Breast epithelium (tissue), 4 donors: Measurements from ENCODE around the gene ACKR1. TPM values are rescaled to one million over a fixed set of nuclear protein-coding genes. Genes with fewer than 3 reads are reported as not detected.

Source experiments
- DNase-seq, 2 donors: peaks; one replicate each; pipeline ENCODE4 v3.0.0-alpha.2; 2019; ENCODE audit warnings: low spot score in 2 of 2
- H3K27ac ChIP-seq, 2 donors: fragments of 200-600 bp; sonication (generic) in 1 of 2; one replicate each; pipeline ENCODE4 v1.5.1; 2016 to 2019; ENCODE audit warnings: mild to moderate bottlenecking in 1 of 2
- H3K27me3 ChIP-seq, 2 donors: fragments of 200-600 bp; sonication (generic) in 1 of 2; one replicate each; pipeline versions ENCODE4 v1.5.1 to v1.6.0; 2017 to 2019; ENCODE audit warnings: control low read depth in 1 of 2, mild to moderate bottlenecking in 1 of 2
- H3K36me3 ChIP-seq: fragments of 200-600 bp; one replicate; pipeline ENCODE4 v1.5.1; 2019
- H3K4me1 ChIP-seq, 2 donors: fragments of 200-600 bp; sonication (generic); one replicate each; pipeline ENCODE4 v1.5.1; 2016 to 2019; ENCODE audit warnings: control low read depth in 1 of 2
- H3K4me3 ChIP-seq, 3 donors: fragments of 200-600 bp; sonication (generic); 1 replicate in 2 of 3; 2 replicates in 1 of 3; pipeline ENCODE4 v1.5.1; 2016 to 2019; ENCODE audit warnings: mild to moderate bottlenecking in 3 of 3, moderate library complexity in 2 of 3
- H3K9me3 ChIP-seq, 2 donors: fragments of 200-600 bp; sonication (generic) in 1 of 2; one replicate each; pipeline ENCODE4 v1.5.1; 2016 to 2019; ENCODE audit warnings: control low read depth in 1 of 2
- CTCF ChIP-seq, 3 donors: fragments of 450-650 bp; IDR thresholded peaks; one replicate each; pipeline ENCODE4 v1.5.1; 2016 to 2017; ENCODE audit warnings: antibody characterized with exemption in 3 of 3, mild to moderate bottlenecking in 3 of 3, moderate library complexity in 3 of 3
- POLR2A ChIP-seq: fragments of 450-650 bp; IDR thresholded peaks from one replicate; pipeline ENCODE4 v1.6.1; 2016; ENCODE audit warnings: antibody characterized with exemption, mild to moderate bottlenecking, moderate library complexity
- POLR2AphosphoS5 ChIP-seq, 3 donors: sonication (generic); formaldehyde crosslinking; IDR thresholded peaks; one replicate each; pipeline ENCODE4 v1.6.1; 2017; ENCODE audit warnings: antibody characterized with exemption in 3 of 3
- intact Hi-C: fragments of 100-400 bp; cut with DNase I; formaldehyde crosslinking; loops from one replicate; pipeline ENCODE4 v1.15.1; 2023; ENCODE audit warnings: low total_unique reads
- total RNA-seq, 3 donors: library from RNA; depleted of rRNA; stranded (reverse); fragments of >200 nt; gene quantifications; one replicate each; pipeline ENCODE4 v1.1.0, GENCODE V29; 2016

ACKR1 gene
- total RNA-seq, 3 donors from 2014 or later = 32.3 to 83.2 (median 81.9) TPM

DNA sequence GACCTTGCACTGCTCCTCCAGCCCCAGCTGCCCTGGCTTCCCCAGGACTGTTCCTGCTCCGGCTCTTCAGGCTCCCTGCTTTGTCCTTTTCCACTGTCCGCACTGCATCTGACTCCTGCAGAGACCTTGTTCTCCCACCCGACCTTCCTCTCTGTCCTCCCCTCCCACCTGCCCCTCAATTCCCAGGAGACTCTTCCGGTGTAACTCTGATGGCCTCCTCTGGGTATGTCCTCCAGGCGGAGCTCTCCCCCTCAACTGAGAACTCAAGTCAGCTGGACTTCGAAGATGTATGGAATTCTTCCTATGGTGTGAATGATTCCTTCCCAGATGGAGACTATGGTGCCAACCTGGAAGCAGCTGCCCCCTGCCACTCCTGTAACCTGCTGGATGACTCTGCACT lies 550 bp downstream of the ACKR1 start:
- H3K9me3 ChIP-seq = no peaks in the 10 kb centered on the region
- H3K36me3 ChIP-seq = no peaks in the 10 kb centered on the region
- H3K4me3 ChIP-seq = peak overlapping the region; percentile 32 to 38 (median 33)
- no peak overlapping the region for H3K27ac ChIP-seq
- H3K4me1 ChIP-seq = no peaks in the 10 kb centered on the region
- DNase-seq = no peak
- intact Hi-C loops = no loop called here
- H3K27me3 ChIP-seq = peaks cover 0 to 6% of the 10 kb centered on the region in 2 donors
- TF ChIP-seq POLR2AphosphoS5 (IDR thresholded peaks at IDR 0.05) (no peak), POLR2A (no peak), CTCF (IDR thresholded peaks at IDR 0.05) (no peak)

DNA sequence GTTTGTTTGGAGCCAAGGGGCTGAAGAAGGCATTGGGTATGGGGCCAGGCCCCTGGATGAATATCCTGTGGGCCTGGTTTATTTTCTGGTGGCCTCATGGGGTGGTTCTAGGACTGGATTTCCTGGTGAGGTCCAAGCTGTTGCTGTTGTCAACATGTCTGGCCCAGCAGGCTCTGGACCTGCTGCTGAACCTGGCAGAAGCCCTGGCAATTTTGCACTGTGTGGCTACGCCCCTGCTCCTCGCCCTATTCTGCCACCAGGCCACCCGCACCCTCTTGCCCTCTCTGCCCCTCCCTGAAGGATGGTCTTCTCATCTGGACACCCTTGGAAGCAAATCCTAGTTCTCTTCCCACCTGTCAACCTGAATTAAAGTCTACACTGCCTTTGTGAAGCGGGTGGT lies 1.4 kb downstream of the ACKR1 start:
- no peak for TF ChIP-seq POLR2A
- no peak for TF ChIP-seq CTCF (IDR thresholded peaks at IDR 0.05)
- TF ChIP-seq POLR2AphosphoS5 (IDR thresholded peaks at IDR 0.05) = no peak
- no peaks in the 10 kb centered on the region for H3K4me1 ChIP-seq
- DNase-seq = no peak
- H3K4me3 ChIP-seq = peak overlapping the region; percentile 32 to 38 (median 33)
- H3K27me3 ChIP-seq = peaks cover 0 to 6% of the 10 kb centered on the region in 2 donors
- H3K36me3 ChIP-seq = no peaks in the 10 kb centered on the region
- H3K9me3 ChIP-seq = no peaks in the 10 kb centered on the region
- no peak overlapping the region for H3K27ac ChIP-seq
- intact Hi-C loops = no loop called here

GRCh38 chr1:159207080-159207479 lies 2.4 kb downstream of the ACKR1 start:
- TF ChIP-seq POLR2A (no peak), CTCF (IDR thresholded peaks at IDR 0.05) (no peak), POLR2AphosphoS5 (IDR thresholded peaks at IDR 0.05) (no peak)
- Histone ChIP-seq H3K27me3 (peaks cover 0 to 6% of the 10 kb centered on the region in 2 donors), H3K4me1 (no peaks in the 10 kb centered on the region), H3K9me3 (no peaks in the 10 kb centered on the region), H3K4me3 (peak overlapping the region in 2 of 3 donors; percentile 32 to 38), H3K36me3 (no peaks in the 10 kb centered on the region), H3K27ac (no peak overlapping the region)
- intact Hi-C loops = no loop called here
- DNase-seq = no peak

- DNase-seq = no peak
- no peaks in the 10 kb centered on the region for H3K36me3 ChIP-seq
- H3K9me3 ChIP-seq = no peaks in the 10 kb centered on the region
- H3K4me1 ChIP-seq = no peaks in the 10 kb centered on the region
- intact Hi-C loops = no loop called here
- no peak for TF ChIP-seq CTCF (IDR thresholded peaks at IDR 0.05)
- TF ChIP-seq POLR2A = no peak
- no peak for TF ChIP-seq POLR2AphosphoS5 (IDR thresholded peaks at IDR 0.05)
- H3K27ac ChIP-seq = no peak overlapping the region
- peaks cover 0 to 6% of the 10 kb centered on the region in 2 donors for H3K27me3 ChIP-seq
- peak overlapping the region in 1 of 3 donors; percentile 38 for H3K4me3 ChIP-seq
Measured at GRCh38 chr1:159207774-159208173, 3.1 kb downstream of the ACKR1 start.

GRCh38 chr1:159208175-159208825 lies 3.6 kb downstream of the ACKR1 start:
- DNase-seq = no peak
- TF ChIP-seq CTCF (IDR thresholded peaks at IDR 0.05) (no peak), POLR2A (no peak), POLR2AphosphoS5 (IDR thresholded peaks at IDR 0.05) (no peak)
- H3K36me3 ChIP-seq = no peaks in the 10 kb centered on the region
- H3K27me3 ChIP-seq = peaks cover 0 to 6% of the 10 kb centered on the region in 2 donors
- intact Hi-C loops = no loop called here
- H3K27ac ChIP-seq = no peak overlapping the region
- H3K9me3 ChIP-seq = no peaks in the 10 kb centered on the region
- no peaks in the 10 kb centered on the region for H3K4me1 ChIP-seq
- peak overlapping the region in 1 of 3 donors; percentile 38 for H3K4me3 ChIP-seq
